DMS153 treated with DMSO at 0.1 percent for 48 hours (cell line): Measurements from ENCODE around the gene PCNX2.
"Not testable (repeated sequence)": the region's sequence is repeated elsewhere in the genome, so short reads cannot be mapped to it uniquely, and the experiment has no call there.

Source experiments
- DNase-seq: peaks from one replicate; lab custom pipeline; 2025; ENCODE audit not compliant: unreplicated experiment; lab: John Stamatoyannopoulos, UW

The PCNX2 gene

DNA sequence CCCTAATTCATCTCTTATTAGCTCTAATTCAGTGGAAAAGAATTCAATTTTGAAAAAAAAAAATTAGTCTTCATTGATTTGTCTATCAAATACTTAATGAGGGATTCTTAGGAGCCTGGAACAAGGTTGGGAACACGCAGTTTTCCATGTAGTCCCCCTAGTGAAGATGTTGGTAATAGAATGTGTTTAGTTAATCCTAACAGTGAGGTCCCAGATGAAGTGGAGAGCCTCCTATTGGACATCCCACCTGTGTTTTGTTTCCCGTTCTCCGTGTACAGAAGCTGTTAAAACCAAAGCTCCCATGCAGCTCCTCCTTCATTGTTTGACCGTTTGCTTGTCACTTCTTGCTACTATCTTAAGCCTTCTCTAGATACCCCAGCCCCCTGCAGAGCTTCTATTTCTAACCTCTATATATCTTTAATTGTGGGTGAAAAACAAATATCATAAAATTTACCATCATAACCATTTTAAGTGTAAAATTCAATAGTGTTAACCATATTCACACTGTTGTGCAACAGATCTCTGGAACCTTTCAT is 67.5 kb downstream of the PCNX2 start:
- no peak for DNase-seq

DNA sequence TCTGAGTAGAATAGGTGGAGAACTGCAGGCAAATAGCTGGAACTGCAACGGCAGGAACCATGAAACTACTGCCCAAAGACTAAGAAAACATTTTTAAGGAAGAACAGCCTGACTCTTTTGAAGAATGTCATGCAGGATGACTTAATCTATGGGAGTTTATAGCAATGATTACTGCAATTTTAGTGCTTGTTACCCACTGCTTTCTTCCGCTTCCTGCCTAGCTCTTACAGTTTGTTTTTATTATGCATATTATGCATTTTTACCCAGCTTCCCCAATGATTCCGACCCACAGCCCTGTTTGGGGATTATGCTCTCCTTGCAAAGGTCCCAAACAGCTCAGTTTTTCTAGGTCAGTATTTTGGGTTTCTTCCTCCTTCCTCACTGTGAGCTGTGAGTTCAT is 71.2 kb downstream of the PCNX2 start:
- no peak for DNase-seq

DNA sequence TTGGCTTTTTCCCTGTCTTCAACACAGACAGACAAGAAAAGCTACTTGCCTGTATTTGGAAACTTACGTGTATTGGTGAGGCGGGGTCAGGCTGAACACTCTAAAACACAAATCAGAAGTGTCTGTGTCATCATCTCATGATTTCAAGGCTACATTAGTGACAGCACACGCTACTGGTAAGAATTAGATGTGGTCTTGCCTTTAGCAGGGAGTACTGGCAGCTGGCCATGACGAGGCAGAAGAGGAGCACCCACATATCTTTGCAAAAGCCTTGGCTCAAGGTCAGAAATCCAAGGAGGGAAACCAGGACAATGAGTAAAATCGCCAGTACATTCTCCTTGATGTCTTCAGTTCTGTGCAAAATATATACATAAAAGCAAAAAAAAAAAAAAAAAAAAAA is 77.7 kb downstream of the PCNX2 start:
- no peak for DNase-seq

DNA sequence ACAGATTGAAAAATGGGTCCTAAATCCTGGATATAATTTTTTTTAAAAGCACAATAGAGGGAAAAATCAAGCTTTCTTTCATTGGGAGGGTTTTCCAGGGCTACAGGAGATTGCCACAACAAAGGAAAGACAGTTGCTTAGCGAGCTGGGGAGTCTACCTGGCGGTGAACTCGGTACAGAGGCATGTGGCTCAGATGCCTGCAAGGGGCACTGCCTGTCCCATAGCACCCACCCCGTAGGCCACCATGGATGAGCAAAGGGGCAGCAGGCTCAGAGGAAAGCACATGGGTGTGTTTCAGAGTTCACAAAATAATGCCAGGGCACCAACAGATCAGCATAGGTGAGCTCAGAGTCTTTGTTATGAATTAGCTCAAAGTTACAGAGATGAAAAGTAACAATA is 79.5 kb downstream of the PCNX2 start:
- no peak for DNase-seq

DNA sequence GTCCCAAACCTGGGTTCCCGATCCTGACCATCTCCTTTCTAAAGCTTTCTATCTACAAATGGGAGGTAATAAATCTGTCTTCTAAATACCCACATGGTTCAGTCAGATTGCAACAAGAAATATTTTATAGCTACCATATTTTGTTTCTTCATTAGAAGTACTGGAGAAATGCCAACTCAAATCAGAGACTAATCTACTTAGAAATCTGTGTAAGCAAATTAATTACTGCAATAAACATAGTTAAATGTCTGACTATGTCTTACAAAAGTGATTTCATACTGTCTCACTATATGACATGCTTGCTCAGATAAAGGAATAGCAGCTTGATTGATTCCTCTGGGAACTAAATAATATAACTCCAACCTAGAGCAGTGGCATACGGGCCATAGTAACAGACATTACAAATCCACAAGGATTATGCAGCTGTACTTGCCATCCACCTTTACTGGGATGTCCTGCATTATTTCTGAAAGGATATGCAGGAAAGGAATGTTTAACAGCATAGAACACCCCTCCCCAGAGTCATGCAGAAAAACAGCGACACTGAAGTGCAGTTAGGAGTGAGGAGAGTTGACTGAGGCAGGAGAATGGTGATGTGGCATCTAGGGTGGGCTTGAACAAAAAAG is 80.3 kb downstream of the PCNX2 start:
- DNase-seq: no peak

DNA sequence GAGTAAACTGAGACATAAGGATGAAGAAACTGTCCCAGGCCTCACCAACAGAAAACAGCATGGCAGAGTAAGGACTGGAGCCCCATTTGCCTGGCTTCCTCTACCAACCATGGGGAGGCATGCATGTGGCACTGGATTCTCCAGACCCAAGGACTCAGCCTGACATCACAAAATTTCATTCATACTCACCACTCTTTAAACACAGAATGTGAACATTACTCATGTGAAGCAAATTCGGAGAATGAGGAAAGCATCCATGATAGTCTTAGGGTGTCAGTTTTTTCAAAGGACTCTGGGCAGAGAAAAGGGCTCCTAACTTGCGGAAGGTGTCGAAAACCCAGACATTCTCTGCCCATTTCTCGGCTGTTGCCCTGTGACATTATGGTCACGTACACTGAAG is 83.9 kb downstream of the PCNX2 start:
- DNase-seq: no peak

DNA sequence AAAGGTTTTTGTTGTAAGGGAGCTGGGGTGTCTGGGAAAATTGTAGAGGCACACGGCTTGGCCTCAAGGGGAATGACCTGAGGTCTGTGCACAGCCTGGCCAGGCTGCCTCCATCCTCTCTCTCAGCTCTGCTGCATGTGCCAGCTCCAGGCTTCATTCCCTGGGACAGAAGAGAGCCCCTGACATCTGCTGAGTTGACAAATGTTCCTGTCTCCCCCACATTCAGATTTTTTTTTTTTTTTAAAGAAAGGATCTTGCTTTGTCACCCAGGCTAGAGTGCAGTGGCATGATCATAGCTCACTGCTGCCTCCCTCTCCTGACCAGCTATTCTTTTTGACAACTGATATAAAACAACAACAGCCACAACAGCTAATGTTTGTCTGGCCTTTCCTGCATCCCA is 84.4 kb downstream of the PCNX2 start:
- no peak for DNase-seq

DNA sequence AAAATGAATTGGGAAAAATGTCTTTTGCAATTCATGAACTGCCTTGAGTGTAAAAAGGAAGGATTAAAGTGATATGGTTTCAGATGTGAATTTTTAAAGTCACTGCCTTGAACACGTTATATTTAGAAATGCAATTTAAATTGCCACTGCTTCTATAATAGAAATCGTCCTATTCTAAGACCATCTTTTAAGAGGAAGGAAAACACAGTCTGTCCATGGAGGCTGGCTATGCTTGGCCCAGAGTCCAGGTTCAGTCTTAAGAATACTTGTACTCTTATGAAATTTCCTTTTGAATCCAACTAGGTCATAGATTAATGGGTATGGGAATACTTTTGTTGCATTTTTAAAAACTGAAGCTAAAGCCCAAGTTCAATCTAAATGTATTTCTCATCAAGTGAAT is 86.0 kb downstream of the PCNX2 start:
- DNase-seq: no peak

DNA sequence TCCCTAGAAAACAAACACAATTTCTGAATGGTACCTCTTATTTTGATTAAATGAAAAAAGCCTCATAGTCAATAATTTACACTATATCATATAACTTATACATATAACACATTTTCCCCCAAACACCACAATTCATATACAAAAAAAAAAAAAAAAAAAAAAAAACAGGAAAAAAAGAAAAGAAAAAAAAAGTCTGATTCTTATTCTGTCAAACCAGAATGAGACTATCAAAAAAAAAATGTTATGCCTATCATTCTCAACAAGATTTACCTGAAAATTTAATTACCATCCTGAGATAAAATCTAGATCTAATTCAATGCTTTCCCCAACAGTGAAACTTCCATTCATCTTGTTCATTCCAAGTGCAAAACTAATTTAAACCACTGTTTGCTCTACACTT is 86.8 kb downstream of the PCNX2 start:
- DNase-seq: no peak

DNA sequence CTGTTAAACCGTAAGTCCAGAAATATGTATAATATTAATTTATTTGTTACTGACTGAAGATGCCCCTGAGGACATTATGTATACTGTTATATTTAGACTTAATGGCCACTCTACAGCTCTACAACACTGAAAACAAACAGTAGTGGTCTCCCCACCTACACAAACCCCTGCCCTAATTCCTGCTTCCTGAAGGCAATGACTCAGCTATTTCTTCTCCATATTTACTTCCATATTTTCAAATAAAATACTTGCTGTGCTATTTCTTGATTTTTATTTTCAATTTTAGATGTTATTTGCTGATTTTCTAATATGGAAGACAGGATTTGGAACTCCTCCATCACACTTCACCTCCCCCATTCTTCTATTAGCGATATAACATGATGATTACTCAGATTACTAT is 97.6 kb downstream of the PCNX2 start:
- no peak for DNase-seq

DNA sequence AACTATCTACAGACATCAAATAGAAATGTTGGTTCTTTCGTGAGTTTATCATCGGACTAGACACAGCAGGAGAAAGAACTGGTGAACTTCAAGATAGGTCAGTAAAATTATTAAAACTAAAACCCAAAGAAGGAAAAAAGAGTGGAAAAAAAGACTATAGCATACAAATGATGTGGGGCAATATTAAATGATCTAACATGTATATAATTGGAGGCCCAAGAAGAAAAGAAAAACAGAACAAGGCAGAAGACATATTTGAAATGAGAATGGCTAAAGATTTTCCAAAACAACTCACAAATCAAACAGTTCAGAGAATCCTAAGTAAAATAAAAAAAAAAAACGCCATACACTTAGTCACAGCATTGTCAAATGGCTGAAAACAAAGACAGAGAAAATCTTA is 101.8 kb downstream of the PCNX2 start:
- no peak for DNase-seq

DNA sequence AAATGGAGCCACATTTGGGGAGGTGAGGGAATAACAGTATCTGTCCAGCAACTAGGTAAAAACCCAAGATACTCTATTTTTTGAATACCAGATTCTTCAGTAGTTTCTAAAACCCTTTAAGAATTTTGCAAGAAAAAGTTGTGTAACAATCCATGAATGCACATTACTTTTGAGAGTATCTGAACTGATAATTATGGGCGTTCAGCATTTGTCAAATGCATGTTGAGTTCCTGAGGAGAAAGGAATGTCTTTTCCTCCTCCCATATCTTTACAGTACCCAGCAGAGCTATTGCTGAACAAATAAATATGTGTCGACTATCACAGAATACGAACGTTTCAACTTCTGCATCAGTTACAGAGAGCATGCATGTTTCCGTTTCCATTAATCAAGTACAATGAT is 104.5 kb downstream of the PCNX2 start:
- no peak for DNase-seq

DNA sequence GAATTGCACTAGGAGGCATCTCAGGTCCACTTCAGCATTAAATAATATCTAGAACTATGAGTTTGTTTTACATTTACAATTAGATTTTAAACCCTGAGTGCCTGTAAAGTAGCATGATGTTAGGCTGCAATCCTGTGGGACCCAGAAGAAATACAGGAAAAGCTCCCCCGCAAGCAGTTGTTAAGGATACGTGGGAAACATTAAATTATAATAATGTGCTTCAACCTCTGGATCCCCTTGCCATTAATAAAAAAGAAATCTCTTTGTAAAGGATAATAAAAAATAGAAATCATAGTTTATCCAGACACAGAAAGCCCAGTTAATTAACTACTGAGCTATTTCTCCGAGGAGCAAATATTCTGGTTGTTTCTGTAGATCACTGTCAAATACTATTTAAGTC is 106.0 kb downstream of the PCNX2 start:
- DNase-seq: no peak

DNA sequence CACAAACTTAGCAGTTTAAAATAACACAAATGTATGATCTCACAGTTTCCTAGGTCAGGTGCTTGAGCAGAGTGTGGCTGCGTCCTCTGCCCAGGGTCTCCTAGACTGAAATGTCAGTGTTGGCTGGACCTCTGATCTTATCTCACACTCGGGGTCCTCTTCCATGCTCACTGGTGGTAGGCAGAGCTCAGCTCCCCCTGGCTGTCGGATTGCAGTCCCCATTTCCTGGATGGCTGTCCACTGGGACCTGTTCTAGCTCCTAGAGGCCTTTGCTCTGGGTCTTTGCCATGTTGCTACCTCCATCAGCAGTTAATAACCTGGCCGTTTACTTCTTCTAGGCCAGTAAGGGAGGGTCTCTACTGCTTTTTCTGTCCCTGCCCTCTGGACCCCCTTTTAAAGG is 107.5 kb downstream of the PCNX2 start:
- no peak for DNase-seq

DNA sequence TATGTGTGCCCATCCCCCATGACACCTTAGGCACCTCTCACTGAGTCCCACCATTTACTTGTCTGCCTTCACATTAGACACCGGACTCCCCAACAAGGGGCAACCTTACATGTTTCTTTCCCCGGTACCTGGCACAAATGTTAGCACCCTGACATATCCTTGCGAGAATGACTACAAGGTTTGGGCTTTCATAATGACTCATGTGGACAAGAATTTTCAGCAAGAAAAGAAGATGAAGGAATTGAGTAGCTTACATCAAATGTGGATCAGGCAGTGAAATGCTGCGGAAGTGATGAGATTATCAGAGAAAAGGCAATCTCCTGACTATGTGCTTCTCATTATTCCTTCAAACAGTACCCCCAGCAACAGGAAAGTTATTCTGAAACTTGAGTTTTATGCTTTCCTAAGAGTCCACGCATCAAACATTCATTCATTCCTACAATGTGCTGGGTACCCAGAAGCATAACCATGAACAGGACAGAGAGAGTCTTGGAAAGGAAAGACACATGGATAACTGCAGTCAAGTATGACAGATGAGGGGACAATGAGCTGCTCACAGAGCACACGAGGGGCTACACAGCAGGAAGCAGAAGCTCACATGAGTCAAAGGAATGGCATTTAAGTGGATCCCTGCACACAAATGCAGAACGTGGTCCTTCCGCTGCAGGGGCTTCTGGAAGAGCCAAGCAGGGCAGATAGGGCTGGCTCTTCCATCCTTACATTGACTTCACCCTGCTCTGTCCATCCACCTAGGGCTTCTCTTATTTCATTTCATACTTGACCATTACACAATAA is 112.1 kb downstream of the PCNX2 start:
- no peak for DNase-seq

DNA sequence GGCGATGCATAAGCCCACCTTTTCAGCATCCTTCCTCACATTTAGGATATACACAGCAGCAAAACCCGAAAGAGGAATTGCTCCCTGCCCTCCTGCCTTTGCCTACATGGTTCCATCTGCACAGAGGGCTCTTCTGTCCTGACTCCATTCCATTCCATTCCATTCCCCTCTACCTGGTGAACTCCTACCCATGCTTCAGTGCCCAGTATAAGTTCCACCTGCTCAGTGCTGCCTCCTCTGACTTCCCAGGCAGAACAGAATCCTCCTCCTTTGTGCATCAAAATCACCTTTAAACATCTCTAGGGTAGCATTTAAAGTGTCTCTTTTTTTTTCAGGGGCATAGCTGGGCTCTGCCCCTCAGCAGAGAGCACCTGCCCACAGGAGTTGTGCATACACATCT is 112.9 kb downstream of the PCNX2 start:
- DNase-seq: no peak

DNA sequence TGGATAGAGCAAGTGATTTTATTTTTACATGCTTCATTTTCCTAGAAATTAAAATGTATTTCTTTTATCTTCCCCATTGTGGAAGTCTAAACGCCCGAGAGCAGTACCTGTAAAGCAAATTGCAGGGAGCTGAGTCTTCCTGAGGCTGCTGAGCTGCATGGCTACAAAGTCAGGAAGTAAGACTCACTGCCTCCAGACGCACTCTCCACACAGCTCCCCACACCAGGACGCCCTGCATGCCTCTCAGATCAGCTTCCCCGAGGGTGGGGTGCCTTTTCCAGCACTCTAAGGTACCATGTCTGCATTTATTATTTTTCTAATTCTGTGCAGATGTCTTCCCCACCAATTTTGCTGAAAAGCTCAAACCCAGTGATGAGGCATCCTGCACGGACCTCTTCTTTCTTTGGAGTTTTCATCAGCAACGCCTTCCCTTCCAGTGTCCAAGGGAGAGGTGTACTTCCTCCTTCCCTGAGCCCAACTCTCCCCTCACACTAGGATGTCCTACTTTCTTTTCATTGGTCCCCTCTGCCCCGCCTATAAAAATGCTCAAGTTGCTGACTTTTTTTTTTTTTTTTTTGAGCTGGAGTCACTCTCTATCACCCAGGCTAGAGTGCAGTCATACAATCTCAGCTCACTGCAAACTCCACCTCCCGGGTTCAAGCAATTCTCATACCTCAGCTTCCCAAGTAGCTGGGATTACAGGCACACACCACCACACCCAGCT is 114.7 kb downstream of the PCNX2 start:
- DNase-seq: no peak

DNA sequence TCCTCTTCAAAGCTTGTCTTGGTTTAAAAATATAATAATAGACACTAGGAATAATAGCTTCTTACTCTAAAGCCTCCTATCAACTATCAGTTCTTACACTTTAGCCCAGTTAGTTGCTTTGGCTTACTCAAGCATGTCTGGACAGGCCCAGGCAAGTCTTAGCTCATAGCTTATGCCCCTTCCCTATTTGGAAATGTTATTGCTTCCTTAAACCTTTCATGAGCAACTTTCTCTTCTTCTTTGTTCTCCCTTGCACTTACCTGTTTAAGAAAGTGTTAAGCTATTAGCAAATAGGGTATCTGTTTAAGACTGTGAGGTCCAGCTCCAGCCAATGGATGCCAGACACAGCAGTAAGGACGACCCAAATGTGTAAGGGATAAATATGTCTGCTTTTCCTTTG is 115.9 kb downstream of the PCNX2 start:
- DNase-seq: not testable (repeated sequence)

DNA sequence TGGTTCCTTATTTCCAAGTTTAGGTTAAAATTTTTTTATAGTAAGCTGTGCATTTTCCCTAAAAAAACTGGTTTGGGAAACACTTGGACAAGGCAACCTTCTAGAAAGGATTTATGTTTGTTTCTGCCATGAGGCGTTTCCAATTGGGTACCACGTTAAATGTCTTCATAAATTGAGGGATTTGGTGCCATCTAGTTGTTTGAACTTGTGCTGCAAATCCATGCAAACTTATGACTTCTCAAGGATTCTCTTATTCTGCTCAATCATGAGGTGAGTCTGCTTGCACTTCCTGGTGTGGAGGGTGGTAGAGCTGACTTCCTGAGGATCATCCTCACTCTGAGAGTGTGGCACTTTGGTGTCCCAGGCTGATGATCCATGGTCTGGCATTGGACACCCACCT is 123.3 kb downstream of the PCNX2 start:
- DNase-seq: no peak

DNA sequence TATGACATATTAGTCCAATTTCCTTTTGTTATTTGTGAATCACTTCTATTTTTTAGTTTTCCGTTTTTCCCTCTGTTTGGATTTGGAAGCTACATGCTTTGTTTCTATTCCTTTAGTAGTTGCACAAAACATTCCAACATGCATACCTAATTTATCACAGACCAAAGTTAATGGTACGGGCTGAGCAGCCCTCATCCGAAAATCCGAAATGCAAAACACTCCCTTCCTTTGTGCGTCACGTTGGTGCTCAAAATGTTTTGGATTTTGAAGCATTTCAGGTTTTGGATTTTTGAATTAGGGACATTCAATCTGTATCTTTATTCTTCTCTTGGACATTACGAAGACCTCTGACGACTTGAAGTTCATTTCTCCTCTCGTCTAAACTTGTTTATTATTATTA is 124.8 kb downstream of the PCNX2 start:
- no peak for DNase-seq

DNA sequence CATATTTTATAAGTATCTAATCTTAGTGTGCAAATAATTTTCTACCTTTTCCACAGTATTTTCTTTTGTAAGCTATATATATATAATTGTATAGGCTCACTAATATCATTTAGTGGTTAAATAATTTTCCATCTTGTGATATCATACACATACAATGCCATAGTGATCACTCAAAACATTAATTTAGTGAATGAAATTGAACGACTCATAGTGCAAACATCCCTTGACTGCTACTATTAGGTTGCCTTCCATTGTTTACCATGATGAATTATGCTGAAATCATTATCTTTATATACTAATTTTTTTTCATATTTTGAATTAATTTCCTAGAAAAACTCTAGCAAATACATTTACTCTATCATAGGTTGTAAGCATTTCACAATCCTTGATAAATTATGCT is 127.1 kb downstream of the PCNX2 start:
- no peak for DNase-seq

DNA sequence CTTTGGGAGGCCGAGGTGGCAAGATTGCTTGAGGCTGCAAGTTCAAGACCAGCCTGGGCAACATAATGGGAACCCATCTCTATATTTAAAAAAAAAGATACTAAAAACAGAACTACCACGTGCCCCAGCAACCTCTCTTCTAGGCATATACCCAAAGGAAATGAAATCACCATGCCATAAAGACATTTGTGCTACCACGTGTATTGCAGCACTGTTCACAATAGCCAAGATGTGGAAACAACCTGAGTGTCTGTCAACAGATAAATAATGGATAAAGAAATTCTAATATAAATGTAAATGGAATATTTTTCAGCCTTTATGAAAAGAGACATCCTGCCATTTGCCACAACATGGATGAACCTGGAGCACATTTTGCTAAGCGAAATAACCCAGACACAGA is 128.6 kb downstream of the PCNX2 start:
- no peak for DNase-seq
